ENCODE results near the gene FHIT.

The FHIT gene

DNA sequence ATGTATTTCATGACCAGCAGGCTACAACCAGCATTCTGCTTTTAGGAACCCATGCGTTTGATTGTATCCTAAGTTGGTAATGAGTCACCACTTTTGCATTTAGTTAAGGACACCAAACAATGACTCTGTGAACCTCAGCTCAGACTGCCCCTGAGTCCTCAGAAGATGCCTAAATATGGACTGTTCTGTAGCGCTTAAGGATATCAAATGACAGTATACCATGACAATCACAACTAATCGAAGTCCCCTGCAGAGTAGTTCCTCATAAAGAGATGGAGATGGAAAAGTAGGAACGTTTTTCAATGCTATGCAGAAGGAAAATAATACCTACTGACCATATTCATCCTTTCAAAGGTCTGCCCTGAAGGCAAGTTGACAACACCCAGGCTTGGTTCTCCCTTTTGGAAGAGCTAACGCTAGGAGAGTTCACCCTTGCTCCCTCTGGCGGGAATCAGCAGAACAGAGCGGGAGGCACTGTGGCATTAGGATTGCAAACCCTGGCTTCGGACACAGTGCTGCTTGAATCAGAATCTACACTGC, 508.6 kb downstream of the FHIT start:
- Histone ChIP-seq H3K27ac (no peak overlapping the region), H3K27me3 (no peaks in the 10 kb centered on the region), H3K9me3 (no peaks in the 10 kb centered on the region), H3K36me3 (no peaks in the 10 kb centered on the region), H3K4me1 (peaks cover 0 to 17% (median 9%) of the 10 kb centered on the region in 4 donors), H3K4me3 (no peak overlapping the region)
- intact Hi-C loops (cut with DNase I; ENCODE audit: low total_unique reads): no loop called here
- TF ChIP-seq, protein P1, sequence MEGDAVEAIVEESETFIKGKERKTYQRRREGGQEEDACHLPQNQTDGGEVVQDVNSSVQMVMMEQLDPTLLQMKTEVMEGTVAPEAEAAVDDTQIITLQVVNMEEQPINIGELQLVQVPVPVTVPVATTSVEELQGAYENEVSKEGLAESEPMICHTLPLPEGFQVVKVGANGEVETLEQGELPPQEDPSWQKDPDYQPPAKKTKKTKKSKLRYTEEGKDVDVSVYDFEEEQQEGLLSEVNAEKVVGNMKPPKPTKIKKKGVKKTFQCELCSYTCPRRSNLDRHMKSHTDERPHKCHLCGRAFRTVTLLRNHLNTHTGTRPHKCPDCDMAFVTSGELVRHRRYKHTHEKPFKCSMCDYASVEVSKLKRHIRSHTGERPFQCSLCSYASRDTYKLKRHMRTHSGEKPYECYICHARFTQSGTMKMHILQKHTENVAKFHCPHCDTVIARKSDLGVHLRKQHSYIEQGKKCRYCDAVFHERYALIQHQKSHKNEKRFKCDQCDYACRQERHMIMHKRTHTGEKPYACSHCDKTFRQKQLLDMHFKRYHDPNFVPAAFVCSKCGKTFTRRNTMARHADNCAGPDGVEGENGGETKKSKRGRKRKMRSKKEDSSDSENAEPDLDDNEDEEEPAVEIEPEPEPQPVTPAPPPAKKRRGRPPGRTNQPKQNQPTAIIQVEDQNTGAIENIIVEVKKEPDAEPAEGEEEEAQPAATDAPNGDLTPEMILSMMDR (IDR thresholded peaks at IDR 0.05): peak in 1 of 2 experiments; percentile 17
- DNase-seq: no peak

DNA sequence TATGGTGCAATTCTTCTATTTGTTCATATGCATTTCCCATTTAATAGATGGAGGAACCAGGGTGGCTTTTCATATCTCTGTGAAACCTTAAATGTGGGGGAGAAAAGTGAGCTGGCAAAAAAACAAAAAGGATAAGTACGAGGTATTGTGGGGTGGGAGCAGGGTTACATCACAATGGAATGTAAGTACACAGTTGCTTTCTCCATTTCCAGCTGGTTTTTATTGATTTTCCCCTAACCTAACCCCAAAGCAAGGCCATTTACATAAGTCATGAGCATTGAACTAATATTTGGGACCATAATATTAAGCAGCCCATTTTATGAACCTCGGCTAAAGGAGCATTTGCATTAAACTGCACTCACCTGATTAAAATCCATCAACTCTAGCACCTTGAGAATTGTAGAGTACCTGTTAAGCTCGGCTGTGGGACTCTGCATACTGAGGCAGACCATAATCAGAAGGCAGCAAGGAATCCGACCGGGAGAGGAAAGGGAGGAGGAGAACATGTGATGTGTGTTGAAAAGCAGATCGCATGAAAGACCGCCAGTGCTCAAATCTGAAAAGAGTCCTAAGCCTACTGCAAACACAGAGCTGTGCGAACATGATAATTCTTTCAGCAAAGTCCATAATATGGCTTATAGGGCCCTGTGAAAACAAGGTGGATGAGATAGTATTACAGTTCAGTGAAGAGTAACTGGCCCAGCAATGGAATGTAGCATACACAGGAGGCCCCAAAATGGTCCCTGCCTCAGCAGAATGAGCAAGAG, 513.4 kb downstream of the FHIT start:
- TF ChIP-seq, protein P1 (IDR thresholded peaks at IDR 0.05): no peak
- Histone ChIP-seq H3K4me3 (no peak overlapping the region), H3K9me3 (no peaks in the 10 kb centered on the region), H3K4me1 (peaks cover 0 to 6% (median 2%) of the 10 kb centered on the region in 4 donors), H3K36me3 (no peaks in the 10 kb centered on the region), H3K27me3 (no peaks in the 10 kb centered on the region), H3K27ac (no peak overlapping the region)
- no peak for DNase-seq
- intact Hi-C loops (cut with DNase I; ENCODE audit: low total_unique reads): no loop called here

DNA sequence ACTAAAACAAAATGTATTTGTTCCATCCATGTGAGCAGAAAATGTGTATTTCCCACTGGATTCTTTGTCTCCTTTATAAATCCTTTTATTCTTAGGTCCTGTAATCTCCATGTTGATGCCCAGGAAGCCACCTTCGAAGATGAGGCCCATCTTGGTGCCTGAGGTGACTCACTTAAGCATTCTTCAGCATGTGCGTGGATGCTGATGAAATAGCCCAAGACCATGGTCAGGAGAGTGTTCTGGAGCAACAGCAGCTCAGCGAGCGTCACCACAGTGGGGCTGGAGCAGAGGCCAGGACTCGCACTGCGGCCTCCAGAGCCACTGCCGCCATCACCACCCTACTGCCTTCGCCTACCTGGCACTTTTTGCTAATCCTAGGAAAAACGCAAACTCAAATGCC, 520.9 kb downstream of the FHIT start:
- no peak overlapping the region for H3K27ac ChIP-seq
- no peaks in the 10 kb centered on the region for H3K27me3 ChIP-seq
- no peaks in the 10 kb centered on the region for H3K4me1 ChIP-seq
- H3K9me3 ChIP-seq: no peaks in the 10 kb centered on the region
- H3K4me3 ChIP-seq: no peak overlapping the region
- TF ChIP-seq, protein P1 (IDR thresholded peaks at IDR 0.05): no peak
- intact Hi-C loops (cut with DNase I; ENCODE audit: low total_unique reads): no loop called here
- H3K36me3 ChIP-seq: no peaks in the 10 kb centered on the region
- no peak for DNase-seq

DNA sequence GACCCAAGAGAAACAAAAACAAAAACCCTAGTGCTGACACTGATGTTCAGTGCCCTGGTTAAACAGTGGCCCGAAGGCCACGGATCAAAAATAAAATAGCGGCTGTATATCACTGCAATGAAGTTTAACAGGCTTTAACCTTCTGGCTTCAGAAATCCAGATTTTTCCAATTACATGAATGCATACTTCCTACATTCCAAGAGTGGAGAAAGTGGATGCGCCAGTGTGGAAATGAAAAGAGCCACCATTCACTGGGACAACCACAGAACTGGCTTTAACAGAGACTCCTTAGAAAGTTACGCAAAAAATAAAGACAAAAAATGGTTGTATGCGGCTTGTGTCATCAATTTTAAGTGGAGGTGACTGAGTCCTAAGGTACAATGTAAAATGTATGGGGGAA, 522.2 kb downstream of the FHIT start:
- Histone ChIP-seq H3K4me1 (no peaks in the 10 kb centered on the region), H3K9me3 (no peaks in the 10 kb centered on the region), H3K27me3 (no peaks in the 10 kb centered on the region), H3K4me3 (no peak overlapping the region), H3K27ac (no peak overlapping the region), H3K36me3 (no peaks in the 10 kb centered on the region)
- DNase-seq: no peak
- TF ChIP-seq, protein P1 (IDR thresholded peaks at IDR 0.05): no peak
- intact Hi-C loops (cut with DNase I; ENCODE audit: low total_unique reads): no loop called here

DNA sequence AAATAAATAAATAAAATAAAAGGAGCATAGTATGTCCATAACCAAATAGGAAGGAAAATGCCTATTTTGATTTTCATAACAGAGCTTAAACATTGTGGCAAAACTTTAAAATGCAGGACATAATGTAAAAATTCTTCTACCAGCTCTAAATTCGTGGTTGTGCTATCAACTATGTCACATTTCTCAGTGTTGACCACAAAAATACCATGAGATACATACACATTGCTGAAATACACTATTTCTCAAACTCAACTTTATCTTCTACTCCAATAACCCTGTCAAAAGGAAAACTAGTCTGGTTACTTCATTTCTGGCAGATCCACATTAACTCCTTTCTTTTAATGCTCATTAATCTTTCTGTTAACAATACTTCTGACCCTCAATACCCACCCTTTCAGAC, 523.2 kb downstream of the FHIT start:
- DNase-seq: no peak
- intact Hi-C loops (cut with DNase I; ENCODE audit: low total_unique reads): no loop called here
- no peaks in the 10 kb centered on the region for H3K27me3 ChIP-seq
- no peaks in the 10 kb centered on the region for H3K4me1 ChIP-seq
- no peak overlapping the region for H3K27ac ChIP-seq
- H3K9me3 ChIP-seq: no peaks in the 10 kb centered on the region
- H3K4me3 ChIP-seq: no peak overlapping the region
- TF ChIP-seq, protein P1 (IDR thresholded peaks at IDR 0.05): no peak
- no peaks in the 10 kb centered on the region for H3K36me3 ChIP-seq

All from tibial artery (tissue), 4 donors.